GM12891 (cell line): ENCODE data around the gene TMEM61.
"Not testable (repeated sequence)": the region's sequence is repeated elsewhere in the genome, so short reads cannot be mapped to it uniquely, and the experiment has no call there.

ENCODE experiments used
- PAX5 ChIP-seq: IDR thresholded peaks from 2 replicates; pipeline ENCODE4 v1.6.1; 2011; ENCODE audit warnings: low read length, moderate library complexity, mild to moderate bottlenecking; ENCODE audit not compliant: insufficient read depth, severe bottlenecking
- POLR2A ChIP-seq: IDR thresholded peaks from 2 replicates; pipeline ENCODE4 v1.6.1; 2011; ENCODE audit warnings: low read depth, low read length, control low read depth
- POLR2AphosphoS5 ChIP-seq: IDR thresholded peaks from 2 replicates; pipeline ENCODE4 v1.6.1; 2011; ENCODE audit warnings: low read depth, low read length, control low read depth
- POU2F2 ChIP-seq: IDR thresholded peaks from 2 replicates; pipeline ENCODE4 v1.6.1; 2011; ENCODE audit warnings: low read depth, mild to moderate bottlenecking, control low read depth, low read length, moderate library complexity
- SPI1 ChIP-seq: IDR thresholded peaks from 2 replicates; pipeline ENCODE4 v1.6.1; 2011; ENCODE audit warnings: low read depth, low read length, control low read depth
- TAF1 ChIP-seq: IDR thresholded peaks from 2 replicates; pipeline ENCODE4 v1.6.1; 2011; ENCODE audit warnings: low read depth, low read length, control low read depth

- TF ChIP-seq POLR2AphosphoS5, TAF1, POLR2A, POU2F2, SPI1, PAX5: not testable (repeated sequence)
Observed at GRCh38 chr1:54938955-54939354, 41.5 kb upstream of the TMEM61 start.
